ENCODE data around the gene JCHAIN. TPM values are rescaled to one million over a fixed set of nuclear protein-coding genes. Genes with fewer than 3 reads are reported as not detected.

Gene JCHAIN
- total and polyA plus RNA-seq, 7 donors: 0.13 to 3.0 (median 0.73) TPM

DNA sequence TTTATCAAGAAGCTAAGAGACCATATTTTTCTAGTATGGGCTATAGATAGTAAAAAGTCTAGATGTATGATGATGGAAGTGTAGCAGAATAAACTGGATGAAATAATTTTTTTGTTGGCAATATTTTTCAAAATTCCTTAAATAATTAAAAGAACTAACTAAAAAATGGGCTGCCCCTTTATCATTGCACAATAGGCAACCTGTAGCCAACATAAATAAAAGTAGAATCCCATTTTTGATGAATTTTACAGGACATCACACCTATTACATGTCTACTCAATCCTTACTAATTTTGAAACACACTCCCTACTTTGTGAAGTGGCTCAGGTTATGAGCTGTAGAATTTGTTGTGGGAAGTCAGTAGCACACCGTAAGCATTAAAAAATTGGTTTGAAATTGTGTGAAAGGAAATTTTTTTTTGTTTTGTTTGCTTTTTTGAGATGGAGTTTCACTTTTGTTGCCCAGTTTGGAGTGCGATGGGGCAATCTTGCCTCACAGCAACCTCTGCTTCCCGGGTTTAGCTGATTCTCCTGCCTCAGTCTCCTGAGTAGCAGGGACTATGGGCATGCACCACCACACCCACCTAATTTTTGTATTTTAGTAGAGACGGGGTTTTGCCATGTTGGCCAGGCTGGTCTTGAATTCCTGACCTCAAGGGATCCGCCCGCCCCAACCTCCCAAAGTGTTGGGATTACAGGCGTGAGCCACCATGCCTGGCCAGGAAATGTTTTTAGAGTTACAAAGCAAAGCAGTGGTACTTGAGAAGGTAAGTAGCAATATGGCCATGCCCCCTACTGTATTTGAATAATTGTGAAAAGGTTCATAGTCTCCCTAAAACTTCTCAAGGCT, 46.5 kb upstream of the JCHAIN start:
- H3K4me1 ChIP-seq: peaks cover 37% of the 10 kb centered on the region
- H3K36me3 ChIP-seq (ENCODE audit: insufficient read depth in 1 of 2, low read depth in 1 of 2): no peaks in the 10 kb centered on the region
- no peaks in the 10 kb centered on the region for H3K27me3 ChIP-seq (ENCODE audit: insufficient read depth in 3 of 3, low read length in 2 of 3)
- ATAC-seq: peak in 1 of 4 donors; percentile 13
- H3K27ac ChIP-seq: no peak overlapping the region
- H3K9me3 ChIP-seq: no peaks in the 10 kb centered on the region
- intact Hi-C loops (cut with DNase I): loop anchor here in 1 of 2 donors (2.0 kb wide), 1 partner anchor 14 kb away; no protein-coding TSS in a partner anchor
- 91 to 94% (median 92%) methylated on average over 7 of the region's 7 CpGs for WGBS, 3 donors
- DNase-seq: no peak
- TF ChIP-seq CTCF (IDR thresholded peaks at IDR 0.05): no peak
- no peak overlapping the region for H3K4me3 ChIP-seq

DNA sequence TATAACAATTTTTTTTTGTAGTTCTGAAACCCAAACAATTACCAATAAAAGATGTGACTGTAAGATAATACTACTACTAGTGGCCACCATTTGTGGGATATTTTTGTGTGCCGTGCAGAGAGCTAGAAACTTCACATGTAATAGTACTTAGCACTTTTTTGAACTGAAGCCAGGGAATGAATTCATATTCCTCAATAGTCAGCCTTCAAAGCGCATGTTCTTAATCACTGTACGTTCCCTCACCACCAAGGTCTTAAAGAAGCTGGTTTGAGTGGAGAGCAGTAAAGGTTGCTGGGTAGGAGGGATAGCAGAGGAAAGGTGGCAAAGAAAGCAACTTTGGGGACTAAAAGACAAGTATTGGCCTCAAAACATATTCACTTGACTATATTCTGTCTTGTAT, 45.8 kb upstream of the JCHAIN start:
- 43 to 67% (median 60%) methylated on average over 3 of the region's 3 CpGs for WGBS, 3 donors
- DNase-seq: no peak
- Histone ChIP-seq H3K9me3 (no peaks in the 10 kb centered on the region), H3K4me1 (peaks cover 40% of the 10 kb centered on the region), H3K4me3 (no peak overlapping the region), H3K27me3 (ENCODE audit: insufficient read depth in 3 of 3, low read length in 2 of 3) (no peaks in the 10 kb centered on the region), H3K36me3 (ENCODE audit: insufficient read depth in 1 of 2, low read depth in 1 of 2) (no peaks in the 10 kb centered on the region), H3K27ac (no peak overlapping the region)
- intact Hi-C loops (cut with DNase I): loop anchor here in 1 of 2 donors (2.0 kb wide), 1 partner anchor 15 kb away; no protein-coding TSS in a partner anchor
- no peak for ATAC-seq
- TF ChIP-seq CTCF (IDR thresholded peaks at IDR 0.05): no peak

GRCh38 chr4:70711599-70711998, 45.3 kb upstream of the JCHAIN start:
- no peak for TF ChIP-seq CTCF (IDR thresholded peaks at IDR 0.05)
- WGBS, 3 donors: 60 to 79% (median 66%) methylated on average over 3 of the region's 3 CpGs
- no peaks in the 10 kb centered on the region for H3K36me3 ChIP-seq (ENCODE audit: insufficient read depth in 1 of 2, low read depth in 1 of 2)
- intact Hi-C loops (cut with DNase I): no loop called here
- peaks cover 46% of the 10 kb centered on the region for H3K4me1 ChIP-seq
- H3K9me3 ChIP-seq: no peaks in the 10 kb centered on the region
- no peak overlapping the region for H3K4me3 ChIP-seq
- no peak overlapping the region for H3K27ac ChIP-seq
- no peak for DNase-seq
- no peak for ATAC-seq
- H3K27me3 ChIP-seq (ENCODE audit: insufficient read depth in 3 of 3, low read length in 2 of 3): no peaks in the 10 kb centered on the region

DNA sequence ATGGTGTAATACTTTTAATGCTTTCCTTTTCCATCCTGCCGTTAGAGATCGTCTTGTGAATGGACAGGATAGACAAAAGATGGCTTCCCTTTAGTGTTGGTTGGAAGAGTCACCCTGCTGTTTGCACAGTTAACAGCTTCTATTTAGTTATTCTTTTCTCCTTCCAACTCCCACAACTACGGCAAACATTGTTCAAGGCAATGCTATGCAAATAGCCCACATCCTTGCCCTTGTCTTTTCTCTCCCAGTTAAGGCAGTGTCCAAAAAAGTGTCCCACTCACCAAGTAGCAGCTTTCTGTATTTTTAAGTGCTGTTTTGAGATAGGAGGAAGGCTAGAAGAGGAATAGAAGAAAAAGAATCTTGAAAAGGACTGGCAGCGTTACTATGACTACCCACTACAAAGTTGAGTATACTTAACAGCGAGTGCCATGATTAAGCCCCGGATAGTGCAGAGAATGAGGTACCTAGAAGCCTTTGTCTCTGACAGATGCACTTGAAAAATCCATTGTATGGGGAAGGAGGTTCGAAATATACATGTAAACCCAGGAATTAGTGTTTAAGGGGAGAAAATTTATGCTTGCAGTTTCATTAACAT, 43.4 kb upstream of the JCHAIN start:
- intact Hi-C loops (cut with DNase I): loop anchor here (5.0 to 10.0 kb wide), 3 partner anchors 93 to 285 kb away; partner anchors contain the start of genes DCK (in 1 of the 2) and GRSF1 (in 1 of the 2)
- DNase-seq (no peak), ATAC-seq (no peak)
- 85 to 88% (median 86%) methylated on average over 7 of the region's 7 CpGs for WGBS, 3 donors
- no peaks in the 10 kb centered on the region for H3K27me3 ChIP-seq (ENCODE audit: insufficient read depth in 3 of 3, low read length in 2 of 3)
- no peaks in the 10 kb centered on the region for H3K36me3 ChIP-seq (ENCODE audit: insufficient read depth in 1 of 2, low read depth in 1 of 2)
- TF ChIP-seq CTCF (IDR thresholded peaks at IDR 0.05): no peak
- H3K9me3 ChIP-seq: no peaks in the 10 kb centered on the region
- H3K4me1 ChIP-seq: peaks cover 41% of the 10 kb centered on the region
- H3K4me3 ChIP-seq: no peak overlapping the region
- H3K27ac ChIP-seq: no peak overlapping the region

All from psoas muscle (tissue), 8 donors.